NT2/D1 (cell line): ENCODE measurements around the gene SLC34A1.
A peak's percentile ranks its signal among the peaks of the same experiment; 100 is the strongest.

ENCODE experiments used
- DNase-seq: peaks from one replicate; pipeline ENCODE4 v3.0.0-alpha.2; 2011; ENCODE audit warnings: low read depth, low spot score
- H3K27me3 ChIP-seq: 2 replicates; pipeline ENCODE4 v1.6.0; 2011; ENCODE audit warnings: mild to moderate bottlenecking; ENCODE audit not compliant: insufficient read length, insufficient read depth
- H3K36me3 ChIP-seq: 2 replicates; pipeline ENCODE4 v1.6.1; 2011; ENCODE audit warnings: mild to moderate bottlenecking, low read length, mixed read lengths; ENCODE audit not compliant: insufficient read depth, insufficient read length
- H3K4me1 ChIP-seq: 2 replicates; pipeline ENCODE4 v1.5.1; 2011; ENCODE audit not compliant: insufficient read depth, insufficient read length
- H3K4me3 ChIP-seq: 2 replicates; pipeline ENCODE4 v1.5.1; 2011; ENCODE audit warnings: low read depth; ENCODE audit not compliant: insufficient read length
- H3K9ac ChIP-seq: 2 replicates; pipeline ENCODE4 v1.6.0; 2011; ENCODE audit warnings: low read depth; ENCODE audit not compliant: insufficient read length
- H3K9me3 ChIP-seq: 2 replicates; pipeline ENCODE4 v1.5.1; 2011; ENCODE audit warnings: mild to moderate bottlenecking, low read length; ENCODE audit not compliant: insufficient read depth
- SUZ12 ChIP-seq: IDR thresholded peaks from 2 replicates; pipeline ENCODE4 v1.6.1; 2011; ENCODE audit not compliant: insufficient read length, insufficient read depth; ENCODE audit errors: extremely low read depth
- YY1 ChIP-seq: IDR thresholded peaks from 2 replicates; pipeline ENCODE4 v1.6.1; 2011; ENCODE audit not compliant: insufficient read length, insufficient read depth
- ZNF274 ChIP-seq: IDR thresholded peaks from 2 replicates; pipeline ENCODE4 v1.6.1; 2011; ENCODE audit warnings: mild to moderate bottlenecking, low read depth, low read length

SLC34A1 gene

GRCh38 chr5:177423671-177424070, 39.4 kb downstream of the SLC34A1 start:
- Histone ChIP-seq H3K4me1 (peaks cover 17% of the 10 kb centered on the region), H3K4me3 (no peak overlapping the region), H3K27me3 (no peaks in the 10 kb centered on the region), H3K9me3 (no peaks in the 10 kb centered on the region), H3K9ac (no peak overlapping the region), H3K36me3 (peaks cover 2% of the 10 kb centered on the region)
- TF ChIP-seq YY1: no peak
- TF ChIP-seq ZNF274: no peak
- TF ChIP-seq SUZ12: no peak
- DNase-seq: no peak

- H3K36me3 ChIP-seq: peaks cover 14% of the 10 kb centered on the region
- no peaks in the 10 kb centered on the region for H3K9me3 ChIP-seq
- H3K4me3 ChIP-seq: peak overlapping the region; percentile 65
- H3K4me1 ChIP-seq: peaks cover 28% of the 10 kb centered on the region
- no peaks in the 10 kb centered on the region for H3K27me3 ChIP-seq
- peak overlapping the region; percentile 85 for H3K9ac ChIP-seq
- DNase-seq: no peak
- TF ChIP-seq SUZ12 (no peak), ZNF274 (no peak), YY1 (no peak)
These were observed 41.1 kb downstream of the SLC34A1 start for GRCh38 chr5:177425196-177425800.

GRCh38 chr5:177425801-177426565, 41.7 kb downstream of the SLC34A1 start:
- Histone ChIP-seq H3K36me3 (peaks cover 21% of the 10 kb centered on the region), H3K4me3 (peak overlapping the region; percentile 65), H3K9ac (peak overlapping the region; percentile 85), H3K4me1 (peaks cover 27% of the 10 kb centered on the region), H3K9me3 (no peaks in the 10 kb centered on the region), H3K27me3 (no peaks in the 10 kb centered on the region)
- peak; percentile 100 for DNase-seq
- TF ChIP-seq SUZ12: no peak
- no peak for TF ChIP-seq ZNF274
- TF ChIP-seq YY1: no peak

- H3K9me3 ChIP-seq: no peaks in the 10 kb centered on the region
- TF ChIP-seq SUZ12: no peak
- no peak for TF ChIP-seq ZNF274
- TF ChIP-seq YY1: no peak
- H3K27me3 ChIP-seq: no peaks in the 10 kb centered on the region
- peak within 1 kb of the TSS; percentile 97 for H3K9ac ChIP-seq
- H3K4me1 ChIP-seq: peaks cover 25% of the 10 kb centered on the region
- DNase-seq: no peak
- H3K36me3 ChIP-seq: peaks cover 28% of the 10 kb centered on the region
- H3K4me3 ChIP-seq: peak within 1 kb of the TSS; percentile 90
These were observed 42.5 kb downstream of the SLC34A1 start, which contains the start of gene GRK6 for GRCh38 chr5:177426566-177427210. GRK6 (plus strand) TSS chr5:177426676; CDS start chr5:177426846, 170 bp downstream.

- Histone ChIP-seq H3K4me3 (peak overlapping the region; percentile 90), H3K36me3 (peaks cover 34% of the 10 kb centered on the region), H3K9me3 (no peaks in the 10 kb centered on the region), H3K4me1 (peaks cover 25% of the 10 kb centered on the region), H3K27me3 (no peaks in the 10 kb centered on the region), H3K9ac (peak overlapping the region; percentile 97)
- DNase-seq: no peak
- TF ChIP-seq SUZ12 (no peak), ZNF274 (no peak), YY1 (no peak)
These were observed 43.1 kb downstream of the SLC34A1 start for GRCh38 chr5:177427211-177427822.

GRCh38 chr5:177427919-177428573, 43.8 kb downstream of the SLC34A1 start:
- DNase-seq: no peak
- no peak overlapping the region for H3K4me3 ChIP-seq
- peaks cover 25% of the 10 kb centered on the region for H3K4me1 ChIP-seq
- H3K27me3 ChIP-seq: no peaks in the 10 kb centered on the region
- peak overlapping the region; percentile 97 for H3K9ac ChIP-seq
- peaks cover 41% of the 10 kb centered on the region for H3K36me3 ChIP-seq
- H3K9me3 ChIP-seq: no peaks in the 10 kb centered on the region
- no peak for TF ChIP-seq ZNF274
